ENCODE results near the gene PACRG.

Gene PACRG

DNA sequence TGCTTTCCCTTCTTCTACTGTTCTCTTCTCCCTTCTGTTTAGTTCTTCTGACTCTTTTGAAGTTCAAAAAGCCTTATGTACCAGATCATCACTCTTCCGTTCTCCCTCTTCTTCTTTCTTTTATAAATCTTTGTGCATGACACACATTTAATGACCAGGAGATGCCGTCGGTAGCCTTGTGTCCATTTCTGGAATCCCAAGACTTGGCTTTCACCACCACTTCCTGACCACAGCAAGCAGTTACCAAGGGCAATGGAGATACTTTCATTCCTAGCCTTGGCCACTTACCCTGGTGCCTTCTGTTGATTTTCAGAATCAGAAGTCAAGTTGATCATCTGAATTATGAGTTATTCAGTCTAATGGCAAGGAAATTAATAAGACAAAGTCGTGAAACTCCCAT, 418.3 kb downstream of the PACRG start:
- no peak for DNase-seq (ENCODE audit: low spot score)

DNA sequence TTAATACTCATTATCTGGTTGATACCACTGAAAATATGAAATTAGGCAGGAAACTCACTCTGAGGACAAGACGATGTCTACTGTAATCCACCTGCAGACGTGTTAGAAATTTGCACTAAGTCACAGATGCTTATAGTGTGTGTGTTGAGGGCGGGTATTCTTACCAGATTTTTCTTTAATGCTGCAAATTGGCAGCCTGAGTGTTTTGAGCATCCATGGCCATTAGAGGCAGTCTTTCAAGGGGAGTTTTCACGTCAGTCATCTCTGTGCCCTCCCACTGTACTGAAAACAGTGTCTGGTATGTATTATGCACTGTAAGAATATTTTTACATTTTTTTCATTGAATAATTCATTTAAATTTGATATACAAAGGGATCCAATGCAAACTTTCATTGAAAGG, 420.2 kb downstream of the PACRG start:
- DNase-seq (ENCODE audit: low spot score) = peak; percentile 86

DNA sequence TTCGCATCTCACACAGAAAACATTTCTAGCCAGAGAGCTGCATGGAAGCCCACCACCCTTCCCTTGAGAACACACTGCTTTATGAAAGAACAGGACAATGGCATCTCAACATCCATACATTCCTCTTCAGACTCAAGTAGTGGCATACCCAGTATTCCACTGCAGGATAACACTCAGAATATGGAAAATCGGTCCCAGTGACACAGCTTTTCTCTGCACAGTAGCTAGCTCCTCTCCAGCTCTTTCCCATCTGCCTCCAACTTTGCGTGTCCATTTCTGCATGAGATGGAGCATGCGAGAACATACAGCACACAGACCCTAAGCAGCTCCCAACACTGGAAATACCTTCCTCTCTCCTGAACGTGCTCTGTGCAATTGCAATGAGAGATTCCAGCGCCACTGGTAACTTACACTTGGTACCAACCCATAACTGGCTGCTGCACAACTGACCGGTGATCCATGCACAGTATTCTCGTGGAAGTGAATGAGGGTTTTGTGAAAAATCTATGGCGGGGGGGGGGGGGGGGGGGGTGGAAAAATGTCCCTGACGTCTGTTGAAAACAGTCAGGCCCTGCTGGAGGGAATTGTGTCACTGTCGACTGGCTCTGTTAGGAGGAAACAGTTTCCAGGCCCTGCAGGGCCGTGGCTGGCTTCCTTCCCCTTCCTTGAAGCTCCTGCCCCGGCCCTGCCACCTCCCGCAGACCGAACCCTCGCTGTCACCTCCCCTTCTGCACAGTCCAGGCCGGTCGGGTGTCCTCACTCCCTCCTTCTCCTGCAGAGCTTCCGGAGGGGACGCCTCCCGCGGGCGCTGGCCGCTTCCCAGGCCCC, 420.9 kb downstream of the PACRG start:
- DNase-seq (ENCODE audit: low spot score) = peak; percentile 86

DNA sequence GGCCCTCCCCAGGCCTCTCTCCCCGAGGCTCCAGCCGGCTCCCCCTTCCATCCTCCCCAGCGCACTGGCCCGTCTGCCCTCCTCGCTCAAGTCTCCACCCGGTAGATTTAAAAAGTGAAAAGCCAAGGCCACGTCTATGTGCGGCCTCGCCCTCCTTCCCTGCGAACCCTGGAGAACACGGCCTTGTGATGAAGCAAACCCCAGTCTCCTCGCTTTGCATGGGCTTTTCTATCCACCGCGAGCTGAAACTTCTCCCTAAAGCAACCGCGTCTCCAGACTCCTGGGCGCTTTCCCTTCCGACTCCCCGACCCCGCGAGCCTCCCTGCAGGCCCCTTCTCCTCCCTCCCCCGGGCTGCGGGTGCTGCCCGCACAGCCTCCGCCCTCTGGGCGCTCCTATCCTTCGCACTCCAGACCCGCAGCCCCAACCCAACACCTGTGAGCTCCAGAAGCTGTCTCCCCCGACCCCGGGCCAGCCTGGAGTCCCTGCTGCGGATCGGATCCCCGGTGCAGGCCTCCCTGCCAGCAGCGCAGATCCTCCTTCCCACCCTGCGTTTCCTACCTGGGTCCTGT, 421.6 kb downstream of the PACRG start:
- no peak for DNase-seq (ENCODE audit: low spot score)

DNA sequence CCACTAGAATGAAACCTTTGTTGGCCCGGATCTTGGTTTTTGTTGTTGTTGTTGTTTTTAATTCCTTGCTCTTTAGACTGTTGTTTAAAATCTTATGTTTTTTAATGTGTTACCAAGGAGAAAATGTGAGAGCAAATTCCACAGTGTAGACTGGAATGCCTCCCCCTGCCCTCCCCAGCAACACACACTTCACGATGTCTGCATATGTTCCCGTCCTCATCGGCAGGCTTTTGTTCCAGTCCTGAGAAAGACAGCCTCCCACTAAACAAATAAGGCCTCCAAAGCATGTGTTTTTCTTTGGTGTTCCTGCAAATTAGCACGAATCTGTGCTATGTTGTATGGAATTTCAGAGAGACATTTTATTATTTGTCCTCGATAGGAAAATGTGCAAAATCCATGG, 423.4 kb downstream of the PACRG start:
- DNase-seq (ENCODE audit: low spot score) = no peak

DNA sequence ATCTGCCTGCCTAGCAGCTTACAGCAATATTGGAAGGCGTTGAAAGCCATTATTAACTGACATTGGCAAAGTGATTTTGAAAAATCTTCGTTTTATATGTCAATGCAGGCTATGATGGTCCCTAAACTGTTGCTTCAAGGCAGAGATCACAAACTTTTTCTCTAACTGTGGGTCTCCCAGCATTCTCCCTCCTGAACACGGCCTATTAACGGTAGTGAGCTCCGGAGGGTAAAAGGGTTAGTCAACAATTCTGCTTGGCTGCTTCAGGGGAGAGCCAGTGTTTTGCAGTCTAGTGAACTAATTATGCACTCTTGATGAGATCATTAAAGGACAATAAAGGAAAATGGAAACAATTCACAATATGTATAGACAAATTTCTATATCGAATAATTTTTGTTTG, 424.9 kb downstream of the PACRG start:
- DNase-seq (ENCODE audit: low spot score) = no peak

DNA sequence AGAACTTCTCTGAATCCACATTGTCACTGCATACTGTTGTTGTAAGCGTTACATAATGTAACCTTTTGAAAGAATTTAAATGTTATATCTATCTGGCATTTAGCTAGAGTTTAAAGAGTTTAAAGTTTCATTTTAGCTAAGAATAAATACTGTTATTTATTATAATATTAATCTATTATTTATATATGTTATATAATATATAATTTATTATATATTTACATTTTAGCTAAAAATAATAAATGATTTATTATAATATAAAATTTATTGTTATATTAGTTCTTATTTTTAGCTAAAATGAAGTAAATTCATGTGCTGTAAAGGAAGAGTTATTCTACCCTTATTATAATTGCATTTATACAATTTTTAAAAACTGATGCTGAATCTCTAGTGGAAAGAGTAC, 431.3 kb downstream of the PACRG start:
- no peak for DNase-seq (ENCODE audit: low spot score)

DNA sequence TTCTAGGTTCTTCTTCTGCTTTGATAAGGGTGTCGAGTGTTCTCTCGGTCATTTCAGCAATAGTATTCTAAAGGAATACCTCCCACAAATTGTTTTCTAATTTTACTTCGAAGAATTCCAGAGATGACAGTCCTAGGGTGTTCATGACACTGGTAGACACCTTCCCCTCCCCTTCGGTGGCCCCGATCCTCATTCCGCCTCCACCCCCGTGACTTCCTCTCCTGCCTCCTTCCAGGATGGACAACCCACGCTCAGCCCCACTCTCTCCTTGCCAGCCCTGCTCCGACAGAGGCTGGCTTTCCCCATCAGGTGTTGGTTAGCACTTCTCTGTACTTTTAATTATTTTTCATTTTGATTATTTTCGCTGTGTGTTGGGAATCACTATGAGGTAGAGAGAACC, 431.9 kb downstream of the PACRG start:
- no peak for DNase-seq (ENCODE audit: low spot score)

DNA sequence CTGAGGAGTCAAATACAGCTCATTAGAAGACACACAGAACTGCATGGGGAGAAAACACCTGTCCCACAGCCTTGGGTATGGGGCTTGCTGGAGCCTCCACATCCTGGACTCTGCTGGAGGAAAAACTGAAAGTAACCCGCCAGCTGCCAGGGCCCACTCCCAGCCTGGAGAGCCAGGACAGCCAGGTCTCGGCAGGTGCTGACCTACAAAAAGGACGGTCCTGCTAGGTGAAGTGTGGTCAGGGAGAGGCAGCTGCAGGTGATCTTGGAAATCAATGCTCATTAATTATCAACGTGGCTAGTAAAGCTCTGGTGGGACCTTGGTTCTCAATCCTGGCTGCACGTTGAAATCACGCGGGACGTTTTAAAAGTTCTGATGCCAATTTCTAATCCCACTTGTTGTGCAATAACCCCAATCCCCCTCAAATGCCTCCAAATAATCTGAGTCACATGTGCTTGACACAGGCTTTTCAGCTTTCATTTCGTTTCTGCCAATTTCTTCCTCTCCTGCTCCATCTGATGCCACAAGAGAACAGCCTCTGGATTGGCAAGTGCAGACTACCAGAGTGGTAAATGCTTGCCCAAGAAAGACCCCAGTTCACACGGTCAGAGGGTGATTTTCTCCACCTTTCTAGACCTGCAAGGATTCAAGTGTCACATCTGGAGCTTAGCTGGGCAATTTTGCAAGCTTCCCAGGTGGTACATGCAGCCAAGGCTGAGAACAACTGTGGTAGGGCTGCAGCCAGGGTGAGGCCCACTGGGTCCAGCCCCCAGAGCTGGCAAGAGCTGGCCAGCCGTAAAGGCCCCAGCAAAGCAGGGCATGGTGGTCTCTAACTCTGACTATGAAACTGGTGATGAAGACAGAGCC, 434.5 kb downstream of the PACRG start:
- no peak for DNase-seq (ENCODE audit: low spot score)

DNA sequence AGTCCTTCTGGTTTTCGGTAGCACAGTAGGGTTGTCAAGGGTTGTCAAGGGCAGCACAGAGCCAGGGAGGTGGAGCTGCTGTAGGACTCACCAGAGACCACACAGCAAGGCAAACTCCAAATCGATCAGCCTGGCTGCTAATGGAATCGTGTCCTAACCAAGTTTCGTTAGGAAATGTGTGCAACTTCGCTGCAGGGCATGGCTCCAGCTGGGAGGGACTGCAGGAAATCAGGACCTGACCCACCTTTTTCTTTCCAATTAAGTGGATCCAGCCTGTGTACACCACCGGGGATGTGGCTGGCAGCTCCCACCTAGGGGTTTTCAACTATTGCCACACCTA, 435.1 kb downstream of the PACRG start:
- no peak for DNase-seq (ENCODE audit: low spot score)

DNA sequence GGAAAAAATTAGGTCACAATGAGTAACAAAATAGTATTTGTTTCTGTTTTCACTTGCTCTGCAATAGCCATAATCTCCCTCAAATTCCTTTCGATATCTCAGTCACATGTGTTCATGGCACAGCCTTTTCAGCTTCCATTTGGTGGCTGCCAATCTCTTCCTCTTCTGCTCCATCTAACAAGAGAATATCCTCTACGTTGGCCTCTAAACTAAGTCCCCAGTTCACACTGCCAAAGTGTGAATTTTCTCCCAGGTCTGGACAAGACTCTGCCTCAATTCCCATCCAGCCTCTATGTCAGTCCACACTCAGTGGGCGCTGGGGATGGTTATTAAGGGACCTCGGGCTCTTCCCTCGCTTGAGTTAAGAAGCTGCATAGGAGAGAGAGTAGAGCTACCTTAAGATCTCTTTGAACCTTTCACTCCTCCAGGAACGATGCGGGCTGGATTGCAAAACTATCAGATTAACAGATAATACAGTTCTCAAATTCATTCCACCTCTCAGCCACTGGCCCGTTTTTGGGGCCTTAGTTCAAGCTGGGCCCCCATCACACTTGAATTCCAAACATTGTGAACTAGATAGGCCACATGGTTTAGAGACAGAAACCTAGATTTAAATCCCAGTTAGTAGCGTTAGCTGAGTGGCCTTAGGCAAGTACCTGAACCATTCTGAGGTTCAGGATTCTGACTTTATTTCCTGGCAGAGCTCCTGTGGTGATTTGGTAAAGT, 436.6 kb downstream of the PACRG start:
- DNase-seq (ENCODE audit: low spot score) = no peak

DNA sequence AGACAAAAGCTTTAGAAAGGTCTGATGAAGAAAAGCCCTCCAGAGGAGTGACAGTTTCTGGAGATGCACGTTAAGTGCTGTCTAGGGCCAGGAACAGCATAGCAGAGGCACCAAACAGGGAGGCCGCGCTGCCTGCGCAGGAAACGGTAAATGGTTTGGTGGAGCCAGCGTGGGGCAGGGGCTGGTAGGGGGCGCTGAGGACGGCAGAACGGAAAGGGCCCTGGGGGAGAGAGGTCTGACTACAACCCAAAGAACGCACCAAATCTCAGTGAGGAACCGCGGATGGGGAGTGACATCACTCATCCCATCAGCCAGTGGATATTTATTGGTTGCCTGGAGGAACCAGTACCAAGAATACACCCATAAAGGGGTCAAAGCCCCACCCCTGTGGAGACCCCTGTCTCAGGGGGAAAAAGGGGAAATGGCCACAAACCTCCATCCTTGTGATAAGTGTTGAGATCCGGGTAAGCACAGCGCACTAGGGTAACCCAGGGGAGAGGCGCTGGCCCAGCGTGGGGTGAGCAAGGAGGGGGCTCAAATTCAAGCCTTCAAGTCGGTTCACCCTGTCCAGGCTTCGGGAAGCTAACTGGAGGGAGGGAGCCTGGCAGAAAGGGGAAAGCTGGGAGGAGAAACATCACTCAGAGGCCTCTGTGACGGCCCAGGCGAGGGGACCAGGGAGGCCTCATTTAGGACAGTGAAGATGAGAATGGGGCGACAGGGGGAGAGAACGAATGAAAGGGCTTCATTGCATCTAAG, 437.6 kb downstream of the PACRG start:
- DNase-seq (ENCODE audit: low spot score) = no peak

DNA sequence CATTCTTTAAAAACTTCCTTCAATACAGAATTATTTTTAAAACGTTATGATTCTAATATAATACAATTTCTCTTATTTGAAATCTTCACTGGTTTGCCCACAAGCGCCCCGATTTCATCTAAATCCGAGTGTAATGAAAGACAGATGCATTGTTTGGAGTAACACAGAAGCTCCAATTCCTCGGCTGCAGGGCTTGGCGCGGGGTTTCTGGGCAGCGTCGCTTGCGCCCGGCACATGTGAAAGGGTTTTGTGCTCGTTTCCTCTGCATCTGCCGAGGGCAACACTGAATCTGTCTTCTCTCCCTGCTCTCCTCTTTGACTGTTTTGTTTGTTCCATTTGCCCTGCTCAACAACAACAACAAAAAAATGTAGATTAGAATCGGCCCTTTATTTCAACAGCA, 438.1 kb downstream of the PACRG start:
- peak; percentile 96 for DNase-seq (ENCODE audit: low spot score)

DNA sequence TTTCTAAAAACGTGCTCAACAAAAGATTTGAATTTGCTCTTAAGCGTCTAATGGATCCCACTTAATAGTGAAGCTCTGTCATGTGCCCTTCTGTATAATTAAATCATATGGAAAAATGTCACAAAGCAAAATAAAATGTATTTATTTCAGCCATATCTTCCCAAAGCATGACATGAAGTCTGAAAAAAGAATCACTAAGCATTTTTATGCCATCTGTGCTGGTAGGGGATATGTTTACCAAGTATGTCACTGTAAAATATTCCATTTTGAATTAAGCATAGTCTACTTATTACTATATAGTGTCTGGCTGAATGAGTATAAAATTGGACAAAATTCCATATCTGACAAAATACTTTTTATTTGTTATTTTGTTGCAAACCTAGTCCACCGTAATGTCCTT, 438.7 kb downstream of the PACRG start:
- DNase-seq (ENCODE audit: low spot score) = no peak

DNA sequence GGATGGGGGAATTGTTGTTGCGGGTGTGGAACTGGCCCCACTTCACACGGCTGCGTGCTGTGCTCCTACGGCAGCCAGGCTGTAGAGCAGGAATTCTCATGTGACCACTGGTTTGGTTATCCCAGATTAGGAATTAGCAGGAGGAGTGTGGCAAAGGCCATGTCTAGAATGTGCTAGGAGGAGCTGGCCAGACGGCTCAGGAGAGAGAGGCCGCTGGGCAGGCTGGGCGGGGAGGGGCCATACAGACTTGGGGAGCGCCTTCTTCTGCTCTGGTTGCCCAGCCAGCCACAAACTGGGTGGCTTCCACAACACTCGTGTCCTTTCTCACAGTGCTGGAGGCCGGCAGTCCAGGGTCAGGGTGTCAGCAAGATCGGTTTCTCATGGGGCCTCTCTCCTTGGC, 441.7 kb downstream of the PACRG start:
- no peak for DNase-seq (ENCODE audit: low spot score)

DNA sequence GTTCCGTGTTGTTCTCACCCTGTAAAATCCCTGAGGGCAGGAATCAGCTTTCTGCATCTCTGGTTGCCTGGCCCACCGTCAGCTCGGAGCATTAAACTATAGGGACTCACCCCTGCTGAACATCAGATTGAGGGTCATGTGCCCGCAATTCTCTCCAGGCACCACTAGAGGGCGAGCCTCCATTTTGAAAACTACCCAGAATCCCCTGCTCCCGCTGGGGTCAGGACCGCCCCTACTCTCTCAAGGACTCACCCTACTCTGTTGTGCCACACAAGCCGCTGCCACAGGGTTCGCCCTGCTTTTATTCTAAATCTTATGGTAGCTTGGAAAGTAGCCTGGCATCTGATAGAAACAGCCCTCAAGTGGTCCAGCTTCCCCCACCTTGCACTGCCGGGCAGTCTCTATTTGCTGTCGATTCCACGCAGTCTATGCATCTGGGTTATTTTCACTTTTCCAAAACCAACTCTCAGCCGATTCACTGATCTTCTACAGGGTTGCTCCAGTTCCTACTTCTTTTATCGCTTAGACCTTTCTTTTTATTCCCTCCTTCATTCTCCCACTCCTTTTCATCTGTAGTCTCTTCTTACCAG, 442.6 kb downstream of the PACRG start:
- no peak for DNase-seq (ENCODE audit: low spot score)

DNA sequence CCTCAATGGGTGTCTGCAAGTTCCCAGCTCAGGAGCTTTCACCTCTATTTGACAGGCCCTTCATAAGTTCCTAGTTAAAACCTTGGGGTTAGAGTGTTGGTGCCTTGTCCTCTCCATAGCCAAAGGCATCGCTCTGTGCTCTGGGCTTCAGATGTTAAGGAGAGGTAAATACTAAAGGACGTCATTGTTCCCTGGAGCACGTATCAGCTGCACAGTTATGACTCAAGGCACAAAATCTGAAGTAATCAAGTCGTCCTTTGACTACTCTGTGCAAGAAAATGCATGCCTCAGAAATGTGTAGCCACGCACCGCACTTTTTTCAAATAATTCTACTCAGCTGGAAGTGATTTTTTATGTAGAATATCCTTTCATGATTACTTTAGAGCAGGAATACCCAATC, 446.0 kb downstream of the PACRG start:
- no peak for DNase-seq (ENCODE audit: low spot score)

DNA sequence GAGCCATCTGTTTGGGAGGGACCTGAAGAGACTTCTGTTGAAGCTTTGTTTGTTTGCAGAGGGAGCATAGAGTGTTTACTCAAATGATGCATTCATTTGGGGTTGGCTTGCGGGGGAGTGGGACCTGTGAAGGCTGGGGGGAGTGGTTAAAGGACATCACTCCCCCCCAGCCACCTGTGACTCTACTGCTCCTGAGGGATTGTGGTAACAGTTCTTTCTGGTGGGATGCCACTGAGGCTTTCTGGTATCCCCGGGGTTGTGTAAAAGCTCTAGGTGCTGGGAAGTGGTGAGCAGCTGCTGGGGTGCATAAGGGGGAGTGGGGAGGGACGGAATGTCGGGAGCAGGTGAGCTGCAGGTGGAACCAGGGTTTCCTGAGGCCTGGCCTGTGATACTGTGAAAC, 447.5 kb downstream of the PACRG start:
- DNase-seq (ENCODE audit: low spot score) = no peak

DNA sequence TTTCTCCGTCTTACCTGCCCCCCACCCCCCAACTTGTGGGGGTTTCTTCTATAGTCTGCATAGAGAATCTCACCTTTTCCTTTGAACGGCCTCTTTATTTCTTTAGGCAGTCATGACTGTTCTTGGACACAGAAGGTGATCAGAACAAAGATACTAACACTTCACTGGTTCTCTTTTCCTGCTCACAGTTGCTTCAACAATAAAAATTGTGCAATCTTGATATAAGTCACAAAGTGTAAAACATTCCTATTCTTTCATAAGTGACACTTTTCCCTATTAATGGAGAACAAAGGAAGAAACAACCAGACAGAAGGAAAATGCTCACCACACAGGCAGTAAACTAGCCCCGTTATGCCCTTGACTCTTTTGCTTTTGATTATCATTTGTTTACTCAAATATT, 448.3 kb downstream of the PACRG start:
- no peak for DNase-seq (ENCODE audit: low spot score)

DNA sequence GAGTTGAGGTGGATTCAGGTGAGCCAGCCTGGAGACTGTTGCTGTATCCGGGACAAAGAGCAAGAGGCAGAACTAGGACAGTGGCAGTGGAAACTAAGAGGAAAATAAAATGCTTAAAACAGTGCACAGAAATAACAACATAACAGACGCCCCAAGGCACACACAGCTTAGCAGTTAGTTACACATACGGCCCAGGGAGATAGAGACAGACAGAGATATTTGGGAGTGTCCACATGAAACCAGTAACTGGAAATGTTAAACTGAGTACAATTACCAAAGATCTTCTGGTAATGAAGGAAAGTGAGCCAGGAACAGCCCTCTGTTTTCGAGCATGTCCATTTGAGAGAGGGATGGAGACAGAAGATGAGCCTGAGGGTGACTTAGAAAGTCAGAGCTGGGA, 449.2 kb downstream of the PACRG start:
- DNase-seq (ENCODE audit: low spot score) = no peak

DNA sequence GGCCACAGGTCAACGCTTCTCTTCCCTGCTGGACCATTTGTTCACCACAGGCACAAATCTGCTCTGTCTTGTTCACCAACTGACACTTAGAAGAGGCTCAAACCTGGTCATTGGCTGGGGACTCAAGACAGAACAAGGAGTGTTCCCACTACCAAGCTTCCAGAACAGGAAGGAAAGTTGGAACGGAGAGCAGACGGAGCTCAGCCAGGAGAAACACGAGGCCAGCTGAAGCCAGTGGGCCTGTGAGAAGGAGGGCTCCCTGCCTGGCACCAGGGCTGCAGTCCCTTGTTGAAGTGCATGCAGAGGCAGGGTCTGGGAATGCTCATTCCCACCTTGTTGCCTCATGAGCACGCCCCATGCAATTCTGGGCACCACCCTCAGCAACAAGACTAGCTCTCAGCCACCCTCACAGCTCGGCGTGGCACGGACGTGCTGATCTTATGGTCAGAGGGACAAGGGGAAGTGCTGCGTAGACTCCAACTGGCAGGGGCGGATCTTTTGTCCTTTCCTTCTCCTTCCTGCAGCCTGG, 450.2 kb downstream of the PACRG start:
- no peak for DNase-seq (ENCODE audit: low spot score)

Measured in globus pallidus (tissue), 1 donor.